NCI-H146 (cell line): Measurements from ENCODE around the gene IL23A.

Source experiments
- DNase-seq: peaks from one replicate; lab custom pipeline; 2025; lab: John Stamatoyannopoulos, UW

The IL23A gene

DNA sequence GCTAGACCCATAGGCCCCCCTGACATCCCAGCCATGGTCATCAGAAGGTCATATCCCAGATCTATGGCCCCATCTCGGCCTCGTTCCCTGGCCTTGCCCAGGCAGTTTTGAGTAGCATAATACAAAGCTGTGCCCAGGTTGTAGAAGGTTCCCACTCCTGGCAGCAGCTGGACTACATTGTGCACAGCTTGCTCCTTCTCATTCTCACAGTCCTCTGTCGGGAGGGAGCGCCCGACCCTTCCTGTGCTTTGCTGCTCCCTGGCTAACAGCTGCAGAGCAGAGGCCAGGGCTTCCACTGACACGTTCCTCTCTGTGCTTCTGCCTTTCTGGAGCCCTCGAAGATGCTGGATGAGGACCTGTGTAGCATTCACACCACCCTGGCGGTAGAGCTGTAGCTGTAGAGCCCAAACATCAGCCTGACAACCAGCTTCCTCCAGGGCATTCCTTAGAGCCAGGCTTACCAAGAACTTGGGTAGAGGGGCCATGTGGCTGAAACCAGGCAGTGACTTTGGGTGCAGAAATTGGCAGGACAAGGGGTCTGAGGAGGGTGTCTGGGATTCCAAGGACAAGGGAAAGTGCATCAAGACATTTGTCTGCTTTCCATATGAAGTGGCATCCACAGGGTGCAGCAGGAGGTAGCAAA is 22.9 kb downstream of the IL23A start:
- DNase-seq, result peak; percentile 15

DNA sequence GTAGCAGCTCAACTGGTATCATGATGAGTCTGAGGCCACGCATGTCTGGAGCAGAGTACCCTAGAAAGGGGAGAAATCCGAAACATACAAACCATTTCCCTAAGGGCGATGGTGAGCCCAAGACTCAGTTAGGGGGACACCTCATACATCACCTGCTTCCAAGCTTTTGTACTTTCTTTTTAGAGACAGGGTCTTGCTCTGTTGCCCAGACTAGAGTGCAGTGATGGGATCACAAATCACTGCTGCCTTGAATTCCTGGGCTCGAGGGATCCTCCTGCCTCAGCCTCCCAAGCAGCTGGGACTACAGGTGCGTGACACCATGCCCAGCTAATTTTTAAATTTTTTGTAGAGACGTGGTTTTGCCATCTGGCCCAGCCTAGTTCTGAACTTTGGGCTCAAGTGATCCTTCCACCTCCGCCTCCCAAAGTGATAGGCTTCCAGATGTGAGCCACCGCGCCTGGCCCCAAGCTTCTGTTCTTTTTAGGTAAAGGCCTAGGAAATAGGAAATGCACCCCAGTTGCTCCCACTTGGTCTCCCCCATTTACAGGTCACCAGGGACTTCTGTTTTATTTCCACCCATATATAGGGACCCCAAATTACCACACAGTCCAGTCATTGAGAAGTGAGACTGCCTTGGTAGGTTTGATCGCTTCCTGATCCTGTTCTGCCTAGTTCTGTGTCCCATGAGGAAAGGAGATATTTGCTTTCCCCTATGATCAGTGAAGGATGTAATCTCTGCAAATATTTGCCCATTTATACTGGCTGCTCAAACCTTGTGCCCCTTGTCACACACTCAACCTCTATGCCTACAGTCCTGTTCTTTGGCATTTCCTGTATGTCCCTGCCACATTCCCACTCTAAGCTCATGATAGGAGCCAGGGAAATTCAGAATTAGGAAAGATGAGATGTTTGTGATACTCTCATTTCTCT is 23.7 kb downstream of the IL23A start, which contains the start of gene APOF:
Gene APOF (minus strand): TSS at position 728 of the 930 bp plus-strand sequence. CDS start 112 bp downstream, at position 616.
- DNase-seq, result no peak

DNA sequence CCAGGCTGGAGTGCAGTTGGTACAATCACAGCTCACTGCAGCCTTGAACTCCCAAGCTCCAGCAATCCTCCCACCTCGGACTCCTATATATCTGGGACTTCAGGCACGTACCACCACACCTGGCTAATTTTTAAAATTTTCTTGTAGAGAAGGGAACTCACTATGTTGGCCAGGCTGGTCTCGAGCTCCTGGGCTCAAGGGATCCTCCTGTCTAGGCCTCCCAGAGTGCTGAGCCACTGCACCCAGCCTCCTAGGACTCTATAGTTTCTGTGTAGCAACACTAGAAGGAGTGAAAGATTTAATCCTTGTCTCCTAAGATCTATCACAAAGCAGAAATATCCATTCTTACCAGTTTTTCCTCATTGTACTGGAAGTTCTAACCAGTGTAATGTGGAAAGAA is 28.3 kb downstream of the IL23A start:
- no peak for DNase-seq

DNA sequence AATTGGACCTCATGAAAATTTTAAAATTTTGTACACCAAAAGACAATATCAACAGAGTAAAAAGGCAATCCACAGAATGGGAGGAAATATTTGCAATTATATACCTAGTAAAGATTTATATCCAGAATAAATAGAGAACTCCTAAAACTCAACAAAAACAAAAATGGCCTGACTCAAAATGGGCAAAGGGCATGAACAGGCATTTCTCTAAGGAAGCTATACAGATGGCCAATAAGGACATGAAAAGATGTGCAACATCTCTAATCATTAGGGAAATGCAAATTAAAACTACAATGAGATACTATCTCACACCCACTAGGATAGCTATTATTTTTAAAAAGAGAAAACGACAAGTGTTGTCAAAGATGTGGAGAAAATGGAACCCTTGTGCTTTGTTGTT is 34.8 kb downstream of the IL23A start:
- DNase-seq, result no peak

DNA sequence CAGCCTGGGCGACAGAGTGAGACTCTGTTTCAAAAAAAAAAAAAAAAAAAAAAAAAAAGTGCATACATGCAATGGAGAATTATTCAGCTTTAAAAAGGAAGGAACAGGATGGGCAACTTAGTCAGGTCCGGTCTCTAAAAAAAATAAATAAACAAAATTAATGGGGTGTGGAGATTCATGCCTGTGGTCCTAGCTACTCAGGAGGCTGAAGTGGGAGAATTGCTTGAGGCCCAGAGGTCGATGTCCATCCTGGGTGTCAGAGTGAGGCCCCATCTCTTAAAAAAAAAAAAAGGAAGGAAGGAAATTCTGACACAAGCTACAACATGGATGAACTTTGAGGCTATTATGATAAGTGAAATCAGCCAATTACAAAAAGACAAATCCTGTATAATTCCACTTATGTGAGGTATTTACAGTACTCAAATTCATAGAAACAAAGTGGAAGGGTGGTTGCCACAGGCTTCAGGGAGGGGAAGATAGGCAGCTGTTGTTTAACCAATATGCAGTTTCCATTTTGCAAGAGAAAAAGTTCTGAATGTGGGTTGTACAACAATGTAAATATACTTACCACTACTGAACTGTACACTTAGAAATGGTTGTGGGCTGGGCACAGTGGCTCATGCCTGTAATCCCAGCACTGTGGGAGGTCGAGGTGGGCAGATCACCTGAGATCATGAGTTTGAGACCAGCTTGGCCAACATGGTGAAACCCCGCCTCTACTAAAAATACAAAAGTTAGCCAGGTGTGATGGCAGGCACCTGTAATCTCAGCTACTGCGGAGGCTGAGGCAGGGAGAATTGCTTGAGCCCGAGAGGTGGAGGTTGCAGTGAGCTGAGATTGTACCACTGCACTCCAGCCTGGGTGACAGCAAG is 36.3 kb downstream of the IL23A start:
- DNase-seq, result no peak

DNA sequence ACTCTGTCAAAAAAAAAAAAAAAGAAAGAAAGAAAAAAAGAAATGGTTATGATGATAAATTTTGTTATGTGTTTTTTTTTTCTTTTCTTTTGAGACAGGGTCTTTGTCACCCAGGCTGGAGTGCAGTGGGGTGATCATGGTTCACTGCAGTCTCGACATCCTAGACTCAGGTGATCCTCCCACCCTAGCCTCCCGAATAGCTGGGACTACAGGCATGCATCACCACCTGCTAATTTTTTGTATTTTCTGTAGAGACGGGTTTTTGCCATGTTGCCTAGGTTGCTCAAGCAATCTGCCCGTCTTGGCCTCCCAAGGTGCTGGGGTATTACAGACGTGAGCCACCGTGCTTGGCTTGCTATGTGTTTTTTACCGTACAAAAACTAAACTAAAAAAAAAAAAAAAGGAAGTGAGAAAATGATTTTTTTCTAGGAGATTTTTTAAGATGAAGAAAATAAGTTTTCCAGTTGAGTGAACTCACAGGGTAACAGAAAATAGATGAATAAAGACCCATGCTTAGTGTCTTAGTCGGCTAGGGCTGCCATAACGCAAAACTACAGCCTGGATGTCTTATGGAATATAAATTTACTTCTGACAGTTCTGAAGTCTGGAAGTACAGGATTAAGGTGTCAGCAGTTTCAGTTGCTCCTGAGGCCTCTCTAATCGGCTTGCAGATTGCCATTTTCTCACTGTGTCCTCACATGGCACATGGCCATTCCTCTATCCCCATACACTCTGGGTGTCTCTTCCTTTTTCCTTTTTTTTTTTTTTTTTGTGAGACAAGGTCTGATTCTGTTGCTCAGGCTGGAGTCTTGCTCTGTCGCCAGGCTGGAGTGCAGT is 37.1 kb downstream of the IL23A start:
- DNase-seq, result no peak

DNA sequence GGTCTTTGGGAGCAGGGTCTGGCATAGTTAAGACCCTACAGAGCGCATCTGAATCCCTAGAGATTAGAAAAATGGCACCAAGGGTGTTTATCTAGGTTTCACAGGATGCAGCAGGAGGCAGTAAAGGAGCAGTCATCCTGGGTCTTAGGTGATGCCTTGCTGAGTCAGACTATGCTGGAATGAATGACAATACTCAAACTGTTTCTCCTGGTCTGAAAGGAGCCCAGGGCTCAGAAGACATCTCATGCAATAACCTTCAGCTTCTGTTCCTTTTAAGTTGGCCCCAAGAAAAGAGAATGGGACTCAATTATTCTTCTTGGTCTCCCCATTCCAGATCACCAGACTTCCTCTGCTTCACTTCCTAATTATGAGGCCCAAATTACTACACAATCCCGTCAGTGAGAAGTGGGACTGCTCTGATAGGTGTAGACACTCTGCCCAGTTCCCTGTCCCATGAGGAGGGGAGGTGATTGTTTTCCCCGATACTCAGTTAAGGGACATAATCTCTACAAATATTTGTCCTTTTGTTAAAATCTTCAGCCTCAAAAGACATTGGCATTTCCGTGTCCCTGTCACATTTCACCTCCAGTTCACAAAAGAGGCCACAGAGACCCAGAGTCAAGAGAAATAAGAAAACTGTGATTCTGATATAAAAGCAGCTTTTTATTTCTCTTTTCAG is 38.8 kb downstream of the IL23A start:
- peak; percentile 21 for DNase-seq

DNA sequence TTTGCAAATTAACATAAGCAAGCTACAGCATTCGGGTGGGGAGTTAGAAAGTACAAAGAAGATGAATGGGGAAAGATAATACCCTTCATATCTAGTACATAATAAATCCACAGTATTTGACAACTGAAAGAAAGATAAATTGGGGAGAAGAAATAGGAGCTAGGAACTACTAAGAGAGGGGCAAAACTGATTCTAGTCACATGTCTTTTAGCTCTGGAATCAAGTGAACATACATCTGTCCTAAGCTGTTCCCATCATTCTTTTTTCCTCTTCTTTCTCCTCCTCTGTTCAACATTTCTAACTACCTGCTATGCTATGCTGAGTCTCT is 39.3 kb downstream of the IL23A start:
- DNase-seq, result no peak

DNA sequence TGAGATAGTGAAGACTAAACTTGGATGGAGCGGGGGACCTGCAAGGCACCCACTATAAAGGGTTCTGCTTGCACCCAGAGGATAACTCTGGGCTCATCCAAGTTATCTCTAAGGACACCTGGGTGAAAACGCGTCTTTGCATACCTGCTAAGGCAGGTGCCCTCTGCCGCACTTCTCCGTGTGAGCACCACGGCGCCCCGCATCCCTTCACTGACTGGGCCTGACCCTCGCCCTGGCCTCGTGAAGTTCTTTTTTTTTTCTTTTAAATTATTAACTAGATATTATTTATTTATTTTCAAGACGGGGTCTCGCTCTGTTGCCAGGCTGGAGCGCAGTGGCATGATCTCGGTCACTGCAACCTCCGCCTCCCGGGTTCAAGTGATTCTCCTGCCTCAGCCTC is 43.9 kb downstream of the IL23A start:
- DNase-seq, result no peak

DNA sequence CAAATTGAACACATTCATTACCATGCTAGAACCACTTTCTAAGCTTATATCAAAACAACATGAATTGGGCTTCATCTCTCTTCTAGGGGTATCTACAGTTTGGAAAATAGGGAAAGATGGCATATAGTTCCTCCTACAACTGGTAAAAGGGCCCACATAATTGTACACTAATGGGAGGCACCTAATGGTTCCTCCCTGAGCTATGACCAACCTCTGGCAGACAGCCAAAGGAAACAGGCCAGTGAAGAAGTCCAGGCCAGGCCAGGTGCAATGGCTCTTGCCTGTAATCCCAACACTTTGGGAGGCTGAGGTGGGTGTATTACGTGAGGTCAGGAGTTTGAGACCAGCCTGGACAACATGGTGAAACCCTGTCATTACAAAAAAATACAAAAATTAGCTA is 47.2 kb downstream of the IL23A start:
- DNase-seq, result peak; percentile 83

DNA sequence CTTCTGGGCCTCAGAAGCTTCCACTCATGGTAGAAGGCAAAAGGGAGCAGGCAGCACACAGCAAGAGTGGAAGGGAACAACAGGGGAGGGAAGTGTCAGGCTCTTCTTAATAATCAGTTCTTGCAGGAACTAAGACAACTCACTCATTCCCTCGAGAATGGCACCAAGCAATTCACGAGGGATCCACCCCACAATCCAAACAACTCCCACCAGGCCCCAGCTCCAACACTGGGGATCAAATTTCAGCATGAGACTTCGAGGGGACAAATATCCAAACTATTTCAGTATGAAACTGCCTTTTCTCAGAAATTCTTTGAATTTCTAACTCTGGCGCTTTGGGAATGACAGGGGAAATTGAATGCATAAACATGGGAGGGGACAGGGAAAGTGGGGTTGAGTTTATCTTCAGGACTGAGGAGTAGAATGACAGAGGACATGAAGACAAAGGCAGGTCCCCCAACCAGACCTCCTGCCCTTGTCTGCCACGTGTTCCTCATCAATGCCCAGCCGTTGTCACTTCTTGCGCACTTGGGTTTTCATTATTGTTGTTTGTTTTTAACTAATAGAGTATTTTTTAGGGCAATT is 48.6 kb downstream of the IL23A start:
- no peak for DNase-seq

DNA sequence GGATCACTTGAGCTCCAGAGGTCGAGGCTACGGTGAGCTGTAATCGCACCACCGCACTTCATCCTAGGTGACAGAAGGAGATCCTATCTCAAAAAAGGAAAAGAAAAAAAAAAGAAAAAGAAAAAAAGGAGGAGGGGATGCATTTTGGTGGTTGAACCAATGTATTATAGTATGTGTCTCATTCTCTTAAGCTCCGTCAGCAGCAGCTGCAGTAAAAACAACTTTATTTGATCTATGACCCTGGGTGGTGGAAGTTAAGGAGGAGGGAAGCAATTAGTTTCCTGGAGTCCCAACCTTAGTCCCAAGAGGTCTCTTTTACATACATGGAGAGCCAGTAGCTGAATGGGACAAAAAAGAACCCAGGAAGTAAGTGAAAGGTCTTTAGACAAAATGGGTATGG is 50.7 kb downstream of the IL23A start:
- DNase-seq, result no peak
